IMR-90 (cell line): ENCODE measurements around the gene PPIL6. TPM values are rescaled to one million over a fixed set of nuclear protein-coding genes. Genes with fewer than 3 reads are reported as not detected.

Experiments used
- ATAC-seq: fragments of 200-7000 bp; cut with Tn5 transposase; 2 replicates; pipeline ENCODE4 v1.9.1; 2020; ENCODE audit warnings: low read depth, mild to moderate bottlenecking, moderate library complexity
- BruUV-seq: library from RNA; stranded (reverse); fragments of 400-500 nt; replicated peaks from 2 replicates; lab custom pipeline; 2021; lab: Mats Ljungman, UMichigan
- CTCF ChIA-PET: fragments of 300-600 bp; formaldehyde crosslinking; extraction: SDS; loops from one replicate; lab custom pipeline; 2021; ENCODE audit warnings: antibody characterized with exemption; lab: Yijun Ruan, JAX
- POLR2A ChIA-PET: fragments of 300-600 bp; sonication (Branson Sonifier 250); formaldehyde crosslinking; loops from one replicate; lab custom pipeline; 2022; ENCODE audit warnings: antibody characterized with exemption; ENCODE audit not compliant: unreplicated experiment; lab: Charles Lee
- DNase-seq: peaks from one replicate; pipeline ENCODE4 v3.0.0; 2013
- H2AFZ ChIP-seq: replicated peaks from 2 replicates; pipeline ENCODE3; 2013; ENCODE audit warnings: low read length, mild to moderate bottlenecking; ENCODE audit not compliant: poor library complexity
- H2AK5ac ChIP-seq: 2 replicates; pipeline ENCODE4 v1.6.1; 2013; ENCODE audit warnings: low read depth, low read length, inconsistent platforms
- H2AK9ac ChIP-seq: replicated peaks from 2 replicates; pipeline ENCODE3; 2013; ENCODE audit warnings: mild to moderate bottlenecking, low read depth, low read length, moderate library complexity; ENCODE audit not compliant: poor library complexity
- H2BK120ac ChIP-seq: 2 replicates; pipeline ENCODE4 v1.6.1; 2013; ENCODE audit warnings: low read depth, low read length, inconsistent platforms
- H2BK15ac ChIP-seq: 3 replicates; pipeline ENCODE4 v1.6.1; 2013; ENCODE audit warnings: low read depth, low read length, inconsistent platforms
- H2BK20ac ChIP-seq: 2 replicates; pipeline ENCODE4 v1.6.1; 2013; ENCODE audit warnings: low read depth, mild to moderate bottlenecking, inconsistent platforms, low read length, moderate library complexity
- H2BK5ac ChIP-seq: 2 replicates; pipeline ENCODE4 v1.6.1; 2013; ENCODE audit warnings: mild to moderate bottlenecking, low read depth, low read length, inconsistent platforms; ENCODE audit not compliant: poor library complexity, severe bottlenecking
- H3K14ac ChIP-seq: replicated peaks from 2 replicates; pipeline ENCODE4 v1.6.1; 2013; ENCODE audit warnings: low read depth, low read length, inconsistent platforms
- H3K18ac ChIP-seq: 2 replicates; pipeline ENCODE4 v1.6.1; 2013; ENCODE audit warnings: low read depth, low read length, control low read depth
- H3K23ac ChIP-seq: 2 replicates; pipeline ENCODE4 v1.6.1; 2013; ENCODE audit warnings: low read depth, low read length, inconsistent platforms
- H3K27ac ChIP-seq: 2 replicates; pipeline ENCODE4 v1.5.1; 2013; ENCODE audit warnings: mild to moderate bottlenecking, control low read depth, low read length; ENCODE audit not compliant: insufficient read depth
- H3K27me3 ChIP-seq: 2 replicates; pipeline ENCODE4 v1.6.1; 2013; ENCODE audit warnings: low read length; ENCODE audit not compliant: control insufficient read depth, insufficient read depth
- H3K36me3 ChIP-seq: 2 replicates; pipeline ENCODE4 v1.6.1; 2013; ENCODE audit warnings: low read length, mixed read lengths; ENCODE audit not compliant: control insufficient read depth, insufficient read depth
- H3K4ac ChIP-seq: 2 replicates; pipeline ENCODE4 v1.6.1; 2013; ENCODE audit warnings: low read depth, low read length, inconsistent platforms
- H3K4me1 ChIP-seq: 2 replicates; pipeline ENCODE4 v1.6.1; 2013; ENCODE audit warnings: low read length, mixed read lengths; ENCODE audit not compliant: control insufficient read depth, insufficient read depth
- H3K4me2 ChIP-seq: 2 replicates; pipeline ENCODE4 v1.6.1; 2013; ENCODE audit warnings: low read depth, mild to moderate bottlenecking, control low read depth, low read length, moderate library complexity
- H3K4me3 ChIP-seq: 2 replicates; pipeline ENCODE4 v1.5.1; 2013; ENCODE audit warnings: low read depth, mild to moderate bottlenecking, control low read depth, low read length, moderate library complexity; ENCODE audit not compliant: insufficient read depth
- H3K56ac ChIP-seq: 2 replicates; pipeline ENCODE4 v1.6.1; 2013; ENCODE audit warnings: low read length, inconsistent platforms; ENCODE audit not compliant: insufficient read depth; ENCODE audit errors: extremely low read depth
- H3K79me1 ChIP-seq, 2 experiments: 2 replicates each; pipeline ENCODE4 v1.6.1; 2013; ENCODE audit warnings: low read length in 2 of 2, inconsistent platforms in 1 of 2, low read depth in 1 of 2
- H3K9ac ChIP-seq: 2 replicates; pipeline ENCODE4 v1.6.1; 2013; ENCODE audit warnings: low read depth, low read length, control low read depth
- H3K9me1 ChIP-seq: 2 replicates; pipeline ENCODE4 v1.6.1; 2013; ENCODE audit warnings: low read length, inconsistent platforms; ENCODE audit not compliant: insufficient read depth
- H3K9me3 ChIP-seq: 2 replicates; pipeline ENCODE4 v1.6.1; 2013; ENCODE audit warnings: low read length; ENCODE audit not compliant: control insufficient read depth, insufficient read depth
- H4K20me1 ChIP-seq: 2 replicates; pipeline ENCODE4 v1.6.1; 2013; ENCODE audit warnings: low read length, inconsistent platforms; ENCODE audit not compliant: insufficient read depth
- H4K5ac ChIP-seq: 2 replicates; pipeline ENCODE4 v1.6.1; 2013; ENCODE audit warnings: mild to moderate bottlenecking, low read depth, low read length, control low read depth
- H4K8ac ChIP-seq, 2 experiments: 2 replicates each; pipeline ENCODE4 v1.6.1; 2013; ENCODE audit warnings: low read depth in 2 of 2, low read length in 2 of 2, control low read depth in 1 of 2, inconsistent platforms in 1 of 2
- H4K91ac ChIP-seq: 2 replicates; pipeline ENCODE4 v1.6.1; 2013; ENCODE audit warnings: low read depth, low read length, inconsistent platforms; ENCODE audit not compliant: insufficient read depth
- BHLHE40 ChIP-seq: fragments of 150-350 bp; IDR thresholded peaks from 2 replicates; pipeline ENCODE4 v1.6.1; 2016; ENCODE audit warnings: mild to moderate bottlenecking, low read depth, low read length
- CEBPB ChIP-seq: IDR thresholded peaks from 2 replicates; pipeline ENCODE4 v1.6.1; 2012; ENCODE audit warnings: low read depth, low read length, improper control_type of control experiment
- CHD1 ChIP-seq: IDR thresholded peaks from 2 replicates; pipeline ENCODE4 v1.6.1; 2012; ENCODE audit warnings: low read depth, low read length, improper control_type of control experiment
- CTCF ChIP-seq: conservative IDR thresholded peaks from 2 replicates; pipeline ENCODE4 v1.5.1; 2012; ENCODE audit warnings: mild to moderate bottlenecking, low read depth, low read length, improper control_type of control experiment
- FOS ChIP-seq: fragments of 150-350 bp; IDR thresholded peaks from 2 replicates; pipeline ENCODE4 v1.6.1; 2016; ENCODE audit warnings: low read depth, low read length
- MAFK ChIP-seq: IDR thresholded peaks from 2 replicates; pipeline ENCODE4 v1.6.1; 2012; ENCODE audit warnings: low read depth, low read length, improper control_type of control experiment
- MAZ ChIP-seq: IDR thresholded peaks from 2 replicates; pipeline ENCODE4 v1.6.1; 2012; ENCODE audit warnings: low read depth, mild to moderate bottlenecking, low read length, improper control_type of control experiment, moderate library complexity, borderline replicate concordance
- MXI1 ChIP-seq: IDR thresholded peaks from 2 replicates; pipeline ENCODE4 v1.6.1; 2012; ENCODE audit warnings: low read depth, mild to moderate bottlenecking, low read length, moderate library complexity, borderline replicate concordance
- NFE2L2 ChIP-seq: fragments of 150-350 bp; IDR thresholded peaks from 2 replicates; pipeline ENCODE4 v1.6.1; 2016; ENCODE audit warnings: low read depth, mild to moderate bottlenecking, low read length
- RAD21 ChIP-seq: IDR thresholded peaks from 2 replicates; pipeline ENCODE4 v1.6.1; 2012; ENCODE audit warnings: low read length, improper control_type of control experiment
- RCOR1 ChIP-seq: IDR thresholded peaks from 2 replicates; pipeline ENCODE4 v1.6.1; 2012; ENCODE audit warnings: mild to moderate bottlenecking, low read length, improper control_type of control experiment; ENCODE audit not compliant: insufficient replicate concordance
- RFX5 ChIP-seq: IDR thresholded peaks from 2 replicates; pipeline ENCODE4 v1.8.0; 2012; ENCODE audit warnings: low read depth, mild to moderate bottlenecking, low read length, moderate library complexity
- SMC3 ChIP-seq: fragments of 150-350 bp; IDR thresholded peaks from 2 replicates; pipeline ENCODE4 v1.6.1; 2016; ENCODE audit warnings: low read depth, mild to moderate bottlenecking, antibody characterized with exemption, low read length, moderate library complexity
- whole genome bisulfite sequencing, 2 experiments: methylation state at CpG; one replicate each; pipeline versions ENCODE4 v1.1.5 to v1.1.7; 2013; ENCODE audit warnings: missing lambda C conversion rate in 2 of 2; ENCODE audit not compliant: insufficient read length in 1 of 2; ENCODE audit errors: extremely low coverage in 2 of 2; 5-methylcytosine and 5-hydroxymethylcytosine counted together
- dilution Hi-C: fragments of 300-500 bp; cut with HindIII; formaldehyde crosslinking; loops from one replicate; pipeline ENCODE4 v1.14.3; 2018; ENCODE audit warnings: low sequenced_read_pairs; ENCODE audit not compliant: unreplicated experiment
- in situ Hi-C: fragments of 300-500 bp; cut with MboI; formaldehyde crosslinking; loops from 3 replicates; pipeline ENCODE4 v1.14.3; 2019; ENCODE audit warnings: low sequenced_read_pairs, inconsistent platforms, mixed read lengths
- intact Hi-C: fragments of 100-400 bp; cut with micrococcal nuclease; formaldehyde crosslinking; loops from 2 replicates; pipeline ENCODE4 v1.10.0; 2022
- polyA plus RNA-seq, 3 experiments: library from polyadenylated mRNA; depleted of rRNA; stranded (reverse); fragments of >200 nt; gene quantifications; 2 replicates each; pipeline ENCODE4 v1.2.3, GENCODE V29; 2012; ENCODE audit warnings: low replicate concordance in 1 of 3
- total RNA-seq: library from RNA; depleted of rRNA; stranded (reverse); fragments of >200 nt; gene quantifications from 2 replicates; pipeline ENCODE4 v1.2.3, GENCODE V29; 2012
- TF ChIP-seq, protein P1 (sequence below): fragments of 150-350 bp; IDR thresholded peaks from 2 replicates; pipeline ENCODE4 v1.6.1; 2017; ENCODE audit warnings: mild to moderate bottlenecking, antibody characterized with exemption, low read length, low read depth

Gene PPIL6
- total and polyA plus RNA-seq, 2 of the 4 experiments (the other 2 are of a cell fraction): 0.15 to 0.18 TPM

- POLR2A ChIA-PET: no interaction called here
- no peak for DNase-seq
- dilution Hi-C loops: no loop called here
These were observed 70.1 kb downstream of the PPIL6 start for GRCh38 chr6:109370336-109370735.

More at GRCh38 chr6:109370336-109370735, 70.1 kb downstream of the PPIL6 start:
- Histone ChIP-seq H3K4me1 (no peaks in the 10 kb centered on the region), H2AK5ac (no peak overlapping the region), H3K36me3 (peaks cover 35% of the 10 kb centered on the region), H4K8ac (no peak overlapping the region), H3K23ac (no peak overlapping the region), H3K4ac (no peak overlapping the region), H3K56ac (no peak overlapping the region), H2AK9ac (no peak overlapping the region), H4K20me1 (no peaks in the 10 kb centered on the region; the same call in 1 of the 2 replicates), H3K79me1 (peaks cover 14 to 36% of the 10 kb centered on the region in 2 experiments), H3K18ac (no peak overlapping the region), H3K14ac (no peak overlapping the region), H3K9ac (no peak overlapping the region), H3K27ac (no peak overlapping the region), H4K91ac (no peak overlapping the region), H3K4me2 (no peak overlapping the region), H2BK15ac (no peak overlapping the region), H2BK5ac (no peak overlapping the region), H2BK120ac (no peak overlapping the region), H2BK20ac (no peak overlapping the region), H3K27me3 (no peaks in the 10 kb centered on the region), H3K9me3 (no peaks in the 10 kb centered on the region), H2AFZ (no peak overlapping the region), H4K5ac (no peak overlapping the region), H3K9me1 (peaks cover 5% of the 10 kb centered on the region; the same call in 1 of the 2 replicates), H3K4me3 (no peak overlapping the region)
- TF ChIP-seq NFE2L2 (no peak), CTCF (no peak), MAZ (no peak), BHLHE40 (no peak), CEBPB (no peak), RFX5 (no peak), MXI1 (no peak), CHD1 (no peak), MAFK (no peak), RCOR1 (no peak), SMC3 (no peak), FOS (no peak), RAD21 (no peak)
- TF ChIP-seq, protein P1, sequence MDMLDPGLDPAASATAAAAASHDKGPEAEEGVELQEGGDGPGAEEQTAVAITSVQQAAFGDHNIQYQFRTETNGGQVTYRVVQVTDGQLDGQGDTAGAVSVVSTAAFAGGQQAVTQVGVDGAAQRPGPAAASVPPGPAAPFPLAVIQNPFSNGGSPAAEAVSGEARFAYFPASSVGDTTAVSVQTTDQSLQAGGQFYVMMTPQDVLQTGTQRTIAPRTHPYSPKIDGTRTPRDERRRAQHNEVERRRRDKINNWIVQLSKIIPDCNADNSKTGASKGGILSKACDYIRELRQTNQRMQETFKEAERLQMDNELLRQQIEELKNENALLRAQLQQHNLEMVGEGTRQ: no peak
- BruUV-seq: no TSS peak
- ATAC-seq: no peak
- in situ Hi-C loops (no loop called here), intact Hi-C loops (no loop called here)
- WGBS, 2 experiments: no CpG with 5 or more reads among the region's 1 CpG
- CTCF ChIA-PET: no interaction called here
